ENCODE results near the gene RPS6KB1. TPM values are rescaled to one million over a fixed set of nuclear protein-coding genes. Genes with fewer than 3 reads are reported as not detected.
"Not testable (repeated sequence)": the region's sequence is repeated elsewhere in the genome, so short reads cannot be mapped to it uniquely, and the experiment has no call there.

RPS6KB1 gene
- total RNA-seq, 1 experiment from 2014 or later: 66.9 TPM

GRCh38 chr17:59870482-59870881, 22.4 kb upstream of the RPS6KB1 start:
- H3K36me3 ChIP-seq (ENCODE audit: control insufficient read depth, insufficient read depth, low read length): 0 out of 2 replicates have a peak, but pooled peaks cover 1% of the 10 kb centered on the region
- H3K27me3 ChIP-seq (replicated peaks; ENCODE audit: control insufficient read depth, insufficient read depth, low read length): no peaks in the 10 kb centered on the region
- no peaks in the 10 kb centered on the region for H3K27me3 Mint-ChIP-seq (ENCODE audit: insufficient read depth, unreplicated experiment)
- DNase-seq: no peak
- no peaks in the 10 kb centered on the region for H3K9me3 ChIP-seq
- TF ChIP-seq, protein P1, sequence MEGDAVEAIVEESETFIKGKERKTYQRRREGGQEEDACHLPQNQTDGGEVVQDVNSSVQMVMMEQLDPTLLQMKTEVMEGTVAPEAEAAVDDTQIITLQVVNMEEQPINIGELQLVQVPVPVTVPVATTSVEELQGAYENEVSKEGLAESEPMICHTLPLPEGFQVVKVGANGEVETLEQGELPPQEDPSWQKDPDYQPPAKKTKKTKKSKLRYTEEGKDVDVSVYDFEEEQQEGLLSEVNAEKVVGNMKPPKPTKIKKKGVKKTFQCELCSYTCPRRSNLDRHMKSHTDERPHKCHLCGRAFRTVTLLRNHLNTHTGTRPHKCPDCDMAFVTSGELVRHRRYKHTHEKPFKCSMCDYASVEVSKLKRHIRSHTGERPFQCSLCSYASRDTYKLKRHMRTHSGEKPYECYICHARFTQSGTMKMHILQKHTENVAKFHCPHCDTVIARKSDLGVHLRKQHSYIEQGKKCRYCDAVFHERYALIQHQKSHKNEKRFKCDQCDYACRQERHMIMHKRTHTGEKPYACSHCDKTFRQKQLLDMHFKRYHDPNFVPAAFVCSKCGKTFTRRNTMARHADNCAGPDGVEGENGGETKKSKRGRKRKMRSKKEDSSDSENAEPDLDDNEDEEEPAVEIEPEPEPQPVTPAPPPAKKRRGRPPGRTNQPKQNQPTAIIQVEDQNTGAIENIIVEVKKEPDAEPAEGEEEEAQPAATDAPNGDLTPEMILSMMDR (IDR thresholded peaks at IDR 0.05; ENCODE audit: insufficient read depth in 1 of 2, low read depth in 1 of 2, low read length in 1 of 2, severe bottlenecking in 1 of 2, unreplicated experiment in 1 of 2): no peak
- H3K4me1 ChIP-seq: peaks cover 17% of the 10 kb centered on the region
- no peaks in the 10 kb centered on the region for H3K9me3 Mint-ChIP-seq (ENCODE audit: unreplicated experiment)
- H3K4me3 Mint-ChIP-seq (ENCODE audit: unreplicated experiment): no peak overlapping the region
- CTCF ChIA-PET: interaction anchor here (0.6 kb wide), 1 partner anchor 264 kb away, joined by 7 read pairs; no protein-coding TSS in a partner anchor
- H3K4me3 ChIP-seq (ENCODE audit: low read depth, low read length): no peak overlapping the region
- no TSS peak for BruUV-seq (replicated peaks)
- intact Hi-C loops (cut with micrococcal nuclease; ENCODE audit: unreplicated experiment): no loop called here
- H3K4me1 Mint-ChIP-seq (ENCODE audit: low read depth, unreplicated experiment): peaks cover 14% of the 10 kb centered on the region
- H3K27ac Mint-ChIP-seq (ENCODE audit: unreplicated experiment): no peak overlapping the region
- peaks cover 20% of the 10 kb centered on the region for H3K36me3 Mint-ChIP-seq (ENCODE audit: insufficient read depth, unreplicated experiment)
- POLR2A ChIA-PET: no interaction called here

GRCh38 chr17:59872351-59872750, 20.6 kb upstream of the RPS6KB1 start:
- CTCF ChIA-PET: interaction anchor here (1.4 kb wide), 1 partner anchor 13 kb away, joined by 4 read pairs; no protein-coding TSS in a partner anchor
- Mint-ChIP-seq H3K4me3 (ENCODE audit: unreplicated experiment) (no peak overlapping the region), H3K9me3 (ENCODE audit: unreplicated experiment) (no peaks in the 10 kb centered on the region)

DNA sequence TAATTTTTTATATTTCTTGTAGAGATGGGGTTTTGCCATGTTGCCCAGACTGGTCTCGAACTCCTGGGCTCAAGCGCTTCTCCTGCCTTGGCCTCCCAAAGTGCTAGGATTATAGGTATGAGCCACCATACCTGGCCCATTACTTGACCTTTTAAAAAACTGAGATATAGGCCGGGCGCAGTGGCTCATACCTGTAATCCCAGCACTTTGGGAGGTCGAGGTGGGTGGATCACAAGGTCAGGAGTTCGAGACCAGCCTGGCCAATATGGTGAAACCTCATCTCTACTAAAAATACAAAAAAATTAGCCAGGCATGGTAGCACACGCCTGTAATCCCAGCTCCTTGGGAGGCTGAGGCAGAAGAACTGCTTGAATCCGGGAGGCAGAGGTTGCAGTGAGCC, 19.5 kb upstream of the RPS6KB1 start:
- intact Hi-C loops (cut with micrococcal nuclease; ENCODE audit: unreplicated experiment); H3K4me3 ChIP-seq (ENCODE audit: low read depth, low read length); H3K9me3 ChIP-seq; DNase-seq; H3K36me3 ChIP-seq (ENCODE audit: control insufficient read depth, insufficient read depth, low read length); H3K4me3 Mint-ChIP-seq (ENCODE audit: unreplicated experiment); BruUV-seq (replicated peaks); CTCF ChIA-PET; H3K27ac Mint-ChIP-seq (ENCODE audit: unreplicated experiment); H3K27me3 Mint-ChIP-seq (ENCODE audit: insufficient read depth, unreplicated experiment); H3K9me3 Mint-ChIP-seq (ENCODE audit: unreplicated experiment); POLR2A ChIA-PET; H3K27me3 ChIP-seq (replicated peaks; ENCODE audit: control insufficient read depth, insufficient read depth, low read length): not testable (repeated sequence)
- Mint-ChIP-seq H3K36me3 (ENCODE audit: insufficient read depth, unreplicated experiment) (peaks cover 41% of the 10 kb centered on the region), H3K4me1 (ENCODE audit: low read depth, unreplicated experiment) (peaks cover 14% of the 10 kb centered on the region)
- peaks cover 17% of the 10 kb centered on the region for H3K4me1 ChIP-seq

More at GRCh38 chr17:59872351-59872750, 20.6 kb upstream of the RPS6KB1 start:
- Histone ChIP-seq H3K36me3 (ENCODE audit: control insufficient read depth, insufficient read depth, low read length) (0 out of 2 replicates have a peak, but pooled peaks cover 1% of the 10 kb centered on the region), H3K27me3 (replicated peaks; ENCODE audit: control insufficient read depth, insufficient read depth, low read length) (no peaks in the 10 kb centered on the region), H3K4me3 (ENCODE audit: low read depth, low read length) (no peak overlapping the region), H3K9me3 (no peaks in the 10 kb centered on the region), H3K4me1 (peaks cover 17% of the 10 kb centered on the region)
- no peak for DNase-seq
- no TSS peak for BruUV-seq (replicated peaks)
- Mint-ChIP-seq H3K27me3 (ENCODE audit: insufficient read depth, unreplicated experiment) (no peaks in the 10 kb centered on the region), H3K36me3 (ENCODE audit: insufficient read depth, unreplicated experiment) (peaks cover 34% of the 10 kb centered on the region), H3K4me1 (ENCODE audit: low read depth, unreplicated experiment) (peaks cover 14% of the 10 kb centered on the region), H3K27ac (ENCODE audit: unreplicated experiment) (no peak overlapping the region)
- TF ChIP-seq, protein P1 (IDR thresholded peaks at IDR 0.05; ENCODE audit: insufficient read depth in 1 of 2, low read depth in 1 of 2, low read length in 1 of 2, severe bottlenecking in 1 of 2, unreplicated experiment in 1 of 2): no peak
- intact Hi-C loops (cut with micrococcal nuclease; ENCODE audit: unreplicated experiment): no loop called here
- POLR2A ChIA-PET: no interaction called here

Data from Caco-2 (cell line).